Neural progenitor cell (in vitro differentiated cells): Measurements from ENCODE around the gene AGPAT4. TPM values are rescaled to one million over a fixed set of nuclear protein-coding genes. Genes with fewer than 3 reads are reported as not detected.

ENCODE experiments used
- DNase-seq: peaks from one replicate; pipeline ENCODE4 v3.0.0-alpha.2; 2016; ENCODE audit warnings: low spot score
- H2AFZ ChIP-seq: fragments of 200-600 bp; sonication (generic); replicated peaks from 2 replicates; pipeline ENCODE4 v1.6.1; 2016; ENCODE audit warnings: antibody characterized with exemption
- H3F3A ChIP-seq: fragments of 200-600 bp; sonication (generic); 2 replicates; pipeline ENCODE4 v1.6.1; 2016; ENCODE audit warnings: antibody characterized with exemption, low read depth
- H3K27ac ChIP-seq: fragments of 200-600 bp; sonication (generic); 2 replicates; pipeline ENCODE4 v1.5.1; 2016; ENCODE audit warnings: mild to moderate bottlenecking
- H3K27me3 ChIP-seq: fragments of 200-600 bp; sonication (generic); 2 replicates; pipeline ENCODE4 v1.6.1; 2016; ENCODE audit warnings: mild to moderate bottlenecking, moderate library complexity
- H3K36me3 ChIP-seq: fragments of 200-600 bp; sonication (generic); 2 replicates; pipeline ENCODE4 v1.5.1; 2016
- H3K4me1 ChIP-seq: fragments of 200-600 bp; sonication (generic); 2 replicates; pipeline ENCODE4 v1.6.1; 2016; ENCODE audit warnings: mixed run types
- H3K4me2 ChIP-seq: fragments of 200-600 bp; sonication (generic); 2 replicates; pipeline ENCODE4 v1.6.1; 2016
- H3K4me3 ChIP-seq: fragments of 200-600 bp; sonication (generic); 2 replicates; pipeline ENCODE4 v1.5.1; 2016
- H3K79me2 ChIP-seq: fragments of 200-600 bp; sonication (generic); 2 replicates; pipeline ENCODE4 v1.6.1; 2016; ENCODE audit warnings: low read depth
- H3K9ac ChIP-seq: fragments of 200-600 bp; sonication (generic); 2 replicates; pipeline ENCODE4 v1.6.1; 2016
- H3K9me3 ChIP-seq: fragments of 200-600 bp; sonication (generic); 2 replicates; pipeline ENCODE4 v1.5.1; 2016; ENCODE audit warnings: low read depth
- H4K20me1 ChIP-seq: fragments of 200-600 bp; sonication (generic); 2 replicates; pipeline ENCODE4 v1.6.1; 2016; ENCODE audit warnings: low read depth
- H3K27ac Mint-ChIP-seq: 3 replicates; pipeline ENCODE4 v1.8.0; 2021; ENCODE audit warnings: mixed read lengths
- H3K27me3 Mint-ChIP-seq: 2 replicates; pipeline ENCODE4 v1.8.0; 2022; ENCODE audit warnings: low read depth, mild to moderate bottlenecking, inconsistent platforms, moderate library complexity, mixed read lengths; ENCODE audit not compliant: insufficient read depth
- H3K36me3 Mint-ChIP-seq: 3 replicates; pipeline ENCODE4 v1.8.0; 2021; ENCODE audit warnings: mixed read lengths
- H3K4me1 Mint-ChIP-seq: 3 replicates; pipeline ENCODE4 v1.8.0; 2021; ENCODE audit warnings: mixed read lengths
- H3K4me3 Mint-ChIP-seq: 3 replicates; pipeline ENCODE4 v1.8.0; 2021; ENCODE audit warnings: mild to moderate bottlenecking, moderate library complexity, mixed read lengths
- H3K9me3 Mint-ChIP-seq: 3 replicates; pipeline ENCODE4 v1.8.0; 2020; ENCODE audit warnings: mixed read lengths
- EZH2 ChIP-seq: fragments of 200-600 bp; sonication (generic); IDR thresholded peaks from 2 replicates; pipeline ENCODE4 v1.6.1; 2017; ENCODE audit warnings: antibody characterized with exemption, mild to moderate bottlenecking, moderate library complexity
- EZH2phosphoT487 ChIP-seq: fragments of 200-600 bp; sonication (generic); IDR thresholded peaks from 2 replicates; pipeline ENCODE4 v1.6.1; 2017; ENCODE audit warnings: antibody characterized with exemption
- total RNA-seq: library from RNA; depleted of rRNA; stranded (reverse); fragments of >200 nt; gene quantifications from 2 replicates; pipeline ENCODE4 v1.2.3, GENCODE V29; 2015; ENCODE audit warnings: low replicate concordance
- TF ChIP-seq, protein P1 (sequence below): fragments of 200-600 bp; sonication (generic); IDR thresholded peaks from 2 replicates; pipeline ENCODE4 v1.5.1; 2017; ENCODE audit warnings: antibody characterized with exemption, mild to moderate bottlenecking

AGPAT4 gene
- total RNA-seq, 1 donor from 2014 or later: 30.5 TPM

DNA sequence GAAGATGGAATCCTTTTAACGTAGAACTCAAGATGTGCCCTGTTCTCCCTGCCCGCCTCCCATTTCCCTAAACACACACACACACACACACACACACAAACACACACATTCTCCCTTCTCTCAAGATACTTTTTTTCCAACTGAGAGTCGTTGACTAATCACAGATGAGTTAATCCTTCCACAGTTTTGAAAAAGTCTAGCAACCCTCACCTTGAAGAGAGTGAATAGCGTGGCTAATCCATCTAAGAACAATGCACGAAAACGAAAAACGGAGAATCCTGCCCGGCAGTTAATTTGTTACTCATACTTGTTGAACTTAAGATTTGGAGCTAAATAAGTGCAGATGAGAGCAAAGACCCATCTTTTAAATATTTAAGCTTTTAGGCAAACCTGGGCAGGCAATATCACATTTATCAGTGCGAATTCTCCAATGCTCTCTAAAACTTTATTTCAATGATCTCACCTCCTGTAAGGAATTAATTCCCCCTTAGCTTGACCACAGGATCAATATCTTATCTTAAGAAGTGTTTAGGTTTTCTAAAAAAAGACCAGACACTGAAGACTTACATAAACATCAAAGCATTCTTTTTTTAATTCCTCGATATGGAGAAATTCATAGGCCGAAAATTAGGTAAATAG is 1.1 kb downstream of the AGPAT4 start:
- Histone ChIP-seq H3K9ac (peak overlapping the region; percentile 36), H3F3A (peaks cover 36% of the 10 kb centered on the region), H3K79me2 (peaks cover 56% of the 10 kb centered on the region), H3K4me2 (peak overlapping the region; percentile 82), H3K27ac (peak overlapping the region; percentile 88), H3K9me3 (no peaks in the 10 kb centered on the region), H3K27me3 (no peaks in the 10 kb centered on the region), H4K20me1 (peaks cover 49% of the 10 kb centered on the region), H3K4me1 (peaks cover 37% of the 10 kb centered on the region), H3K36me3 (no peaks in the 10 kb centered on the region), H3K4me3 (peak overlapping the region; percentile 94), H2AFZ (no peak overlapping the region)
- peak; percentile 71 for DNase-seq
- Mint-ChIP-seq H3K27me3 (no peaks in the 10 kb centered on the region), H3K27ac (peak overlapping the region; percentile 100), H3K4me3 (peak overlapping the region; percentile 95), H3K9me3 (peaks cover 9% of the 10 kb centered on the region), H3K4me1 (peaks cover 32% of the 10 kb centered on the region), H3K36me3 (peaks cover 29% of the 10 kb centered on the region)
- TF ChIP-seq, protein P1, sequence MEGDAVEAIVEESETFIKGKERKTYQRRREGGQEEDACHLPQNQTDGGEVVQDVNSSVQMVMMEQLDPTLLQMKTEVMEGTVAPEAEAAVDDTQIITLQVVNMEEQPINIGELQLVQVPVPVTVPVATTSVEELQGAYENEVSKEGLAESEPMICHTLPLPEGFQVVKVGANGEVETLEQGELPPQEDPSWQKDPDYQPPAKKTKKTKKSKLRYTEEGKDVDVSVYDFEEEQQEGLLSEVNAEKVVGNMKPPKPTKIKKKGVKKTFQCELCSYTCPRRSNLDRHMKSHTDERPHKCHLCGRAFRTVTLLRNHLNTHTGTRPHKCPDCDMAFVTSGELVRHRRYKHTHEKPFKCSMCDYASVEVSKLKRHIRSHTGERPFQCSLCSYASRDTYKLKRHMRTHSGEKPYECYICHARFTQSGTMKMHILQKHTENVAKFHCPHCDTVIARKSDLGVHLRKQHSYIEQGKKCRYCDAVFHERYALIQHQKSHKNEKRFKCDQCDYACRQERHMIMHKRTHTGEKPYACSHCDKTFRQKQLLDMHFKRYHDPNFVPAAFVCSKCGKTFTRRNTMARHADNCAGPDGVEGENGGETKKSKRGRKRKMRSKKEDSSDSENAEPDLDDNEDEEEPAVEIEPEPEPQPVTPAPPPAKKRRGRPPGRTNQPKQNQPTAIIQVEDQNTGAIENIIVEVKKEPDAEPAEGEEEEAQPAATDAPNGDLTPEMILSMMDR: no peak
- TF ChIP-seq EZH2 (no peak), EZH2phosphoT487 (no peak)

- no peaks in the 10 kb centered on the region for H3K27me3 ChIP-seq
- peak overlapping the region; percentile 82 for H3K4me2 ChIP-seq
- Mint-ChIP-seq H3K27me3 (no peaks in the 10 kb centered on the region), H3K36me3 (peaks cover 36% of the 10 kb centered on the region), H3K4me1 (peaks cover 39% of the 10 kb centered on the region), H3K9me3 (peaks cover 9% of the 10 kb centered on the region), H3K27ac (no peak overlapping the region), H3K4me3 (peak overlapping the region; percentile 67)
- TF ChIP-seq, protein P1: no peak
- TF ChIP-seq EZH2phosphoT487 (no peak), EZH2 (no peak)
- peaks cover 44% of the 10 kb centered on the region for H3K4me1 ChIP-seq
- H3K79me2 ChIP-seq: peaks cover 68% of the 10 kb centered on the region
- no peak overlapping the region for H2AFZ ChIP-seq
- peaks cover 36% of the 10 kb centered on the region for H3F3A ChIP-seq
- H3K27ac ChIP-seq: peak overlapping the region; percentile 30
- peaks cover 62% of the 10 kb centered on the region for H4K20me1 ChIP-seq
- DNase-seq: peak; percentile 46
- H3K9ac ChIP-seq: no peak overlapping the region
- no peaks in the 10 kb centered on the region for H3K36me3 ChIP-seq
- no peaks in the 10 kb centered on the region for H3K9me3 ChIP-seq
- peak overlapping the region; percentile 94 for H3K4me3 ChIP-seq
Measured at GRCh38 chr6:161271343-161272030, 2.4 kb downstream of the AGPAT4 start.

- Mint-ChIP-seq H3K27ac (no peak overlapping the region), H3K27me3 (no peaks in the 10 kb centered on the region), H3K4me3 (no peak overlapping the region), H3K36me3 (peaks cover 43% of the 10 kb centered on the region), H3K9me3 (peaks cover 9% of the 10 kb centered on the region), H3K4me1 (peaks cover 43% of the 10 kb centered on the region)
- peaks cover 81% of the 10 kb centered on the region for H3K79me2 ChIP-seq
- H3K4me2 ChIP-seq: no peak overlapping the region
- peaks cover 75% of the 10 kb centered on the region for H4K20me1 ChIP-seq
- H3K9me3 ChIP-seq: no peaks in the 10 kb centered on the region
- no peaks in the 10 kb centered on the region for H3K36me3 ChIP-seq
- H3F3A ChIP-seq: peaks cover 36% of the 10 kb centered on the region
- H3K27me3 ChIP-seq: no peaks in the 10 kb centered on the region
- H3K4me1 ChIP-seq: peaks cover 47% of the 10 kb centered on the region
- H3K4me3 ChIP-seq: no peak overlapping the region
- H3K27ac ChIP-seq: no peak overlapping the region
- TF ChIP-seq EZH2 (no peak), EZH2phosphoT487 (no peak)
- TF ChIP-seq, protein P1: no peak
- no peak overlapping the region for H3K9ac ChIP-seq
- H2AFZ ChIP-seq: no peak overlapping the region
- no peak for DNase-seq
Measured at GRCh38 chr6:161270116-161270515, 3.7 kb downstream of the AGPAT4 start.
